8988T (cell line): ENCODE measurements around the gene FAAP20.
A peak's percentile ranks its signal among the peaks of the same experiment; 100 is the strongest.

Experiments
- DNase-seq: peaks from one replicate; pipeline ENCODE4 v3.0.0; 2011

FAAP20 gene, protein sequence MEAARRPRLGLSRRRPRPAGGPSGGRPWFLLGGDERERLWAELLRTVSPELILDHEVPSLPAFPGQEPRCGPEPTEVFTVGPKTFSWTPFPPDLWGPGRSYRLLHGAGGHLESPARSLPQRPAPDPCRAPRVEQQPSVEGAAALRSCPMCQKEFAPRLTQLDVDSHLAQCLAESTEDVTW

DNA sequence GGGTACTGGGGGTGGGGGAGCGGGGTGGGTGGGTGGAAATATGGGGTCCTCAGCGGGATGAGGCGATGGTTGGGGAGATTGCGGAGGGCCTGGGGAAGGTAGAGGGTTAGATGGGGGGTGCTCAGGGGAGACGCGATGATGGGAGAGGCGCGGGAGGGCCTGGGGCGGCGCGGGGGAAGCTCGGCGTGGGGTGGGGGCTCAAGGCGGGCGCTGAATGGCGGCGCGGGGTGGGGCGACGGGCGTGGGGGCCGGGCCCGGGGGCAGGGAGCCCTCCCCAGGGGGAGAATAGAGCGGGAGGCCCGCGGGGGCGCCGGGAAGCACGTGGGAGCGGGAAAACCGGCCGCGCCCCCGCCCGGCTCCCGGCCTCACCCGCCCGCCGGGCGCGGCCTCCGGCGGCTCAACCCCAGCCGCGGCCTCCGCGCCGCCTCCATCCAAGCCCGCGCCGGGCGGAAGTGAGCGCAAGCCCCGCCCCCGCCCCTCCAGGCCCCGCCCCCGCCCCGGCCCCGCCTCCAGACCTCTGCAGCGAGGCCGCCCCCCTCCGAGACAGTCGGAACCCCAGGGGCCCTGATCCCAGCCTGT is at the start of gene FAAP20:
TSS of gene FAAP20 (minus strand) at position 454 of the 579 bp plus-strand sequence. CDS start at position 431, 23 bp downstream.
- peak; percentile 74 for DNase-seq

DNA sequence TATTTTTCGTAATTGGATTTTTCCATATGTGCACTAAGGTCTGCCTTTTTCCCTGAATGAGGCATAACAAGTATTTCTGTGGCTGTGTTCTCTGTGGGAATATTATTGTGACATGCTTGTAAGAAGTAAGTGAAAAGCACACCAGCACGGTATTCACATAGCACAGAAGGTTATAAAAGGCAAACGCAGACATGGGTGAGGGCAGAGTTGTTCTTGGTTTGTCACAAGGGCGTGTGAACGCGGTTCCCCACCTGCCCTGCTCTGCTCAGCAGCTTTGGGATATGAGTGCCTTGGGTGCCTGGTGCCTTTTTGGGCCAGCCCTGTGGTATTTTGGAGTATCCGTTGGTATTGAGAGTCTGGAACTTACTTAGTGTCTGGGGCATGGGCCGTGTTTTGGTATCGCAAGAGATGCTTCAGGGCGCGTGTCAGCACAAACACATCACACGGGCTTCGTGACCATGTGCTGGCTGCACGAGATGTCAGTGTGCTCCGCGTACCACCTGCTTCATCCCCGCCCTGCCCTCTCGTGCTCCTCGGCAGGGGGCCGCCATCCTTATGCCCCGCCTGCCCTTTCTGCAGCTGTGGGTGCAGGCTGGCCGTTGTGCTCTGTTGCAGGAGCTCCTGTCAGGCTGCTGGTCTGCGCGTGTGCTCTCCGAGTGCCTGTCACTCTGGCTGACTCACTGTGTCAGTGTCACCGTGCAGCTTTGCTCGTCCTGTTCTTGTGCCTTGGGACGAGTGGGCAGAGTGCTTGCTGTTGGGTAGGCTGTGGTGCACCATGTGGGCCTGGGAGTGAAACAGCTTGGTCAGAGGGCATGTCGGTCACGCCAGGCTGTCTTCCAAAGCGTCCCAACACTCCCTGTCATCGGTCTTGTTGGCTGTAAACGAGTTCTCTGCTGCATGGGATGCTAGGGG is 48.5 kb upstream of the FAAP20 start:
- no peak for DNase-seq

DNA sequence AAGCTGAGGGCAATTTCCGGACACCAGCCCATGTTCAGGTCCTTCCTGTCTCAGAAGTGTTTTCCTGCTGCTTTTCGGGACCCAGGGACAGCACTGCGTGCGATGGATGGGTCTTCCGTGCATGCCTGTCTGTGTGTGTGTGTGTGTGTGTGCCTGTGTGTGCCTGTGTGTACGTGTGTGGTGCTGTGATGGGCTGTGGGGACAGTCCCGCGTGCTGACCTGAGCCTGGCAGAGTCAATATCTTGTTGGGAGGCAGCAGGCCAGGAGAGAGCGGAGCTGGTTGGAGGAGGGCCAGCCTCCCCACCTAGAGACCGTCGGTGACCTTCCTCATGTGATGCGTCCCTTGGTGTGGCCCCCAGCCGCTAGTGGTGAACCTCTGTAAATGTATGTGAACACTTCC is 47.2 kb upstream of the FAAP20 start:
- no peak for DNase-seq

DNA sequence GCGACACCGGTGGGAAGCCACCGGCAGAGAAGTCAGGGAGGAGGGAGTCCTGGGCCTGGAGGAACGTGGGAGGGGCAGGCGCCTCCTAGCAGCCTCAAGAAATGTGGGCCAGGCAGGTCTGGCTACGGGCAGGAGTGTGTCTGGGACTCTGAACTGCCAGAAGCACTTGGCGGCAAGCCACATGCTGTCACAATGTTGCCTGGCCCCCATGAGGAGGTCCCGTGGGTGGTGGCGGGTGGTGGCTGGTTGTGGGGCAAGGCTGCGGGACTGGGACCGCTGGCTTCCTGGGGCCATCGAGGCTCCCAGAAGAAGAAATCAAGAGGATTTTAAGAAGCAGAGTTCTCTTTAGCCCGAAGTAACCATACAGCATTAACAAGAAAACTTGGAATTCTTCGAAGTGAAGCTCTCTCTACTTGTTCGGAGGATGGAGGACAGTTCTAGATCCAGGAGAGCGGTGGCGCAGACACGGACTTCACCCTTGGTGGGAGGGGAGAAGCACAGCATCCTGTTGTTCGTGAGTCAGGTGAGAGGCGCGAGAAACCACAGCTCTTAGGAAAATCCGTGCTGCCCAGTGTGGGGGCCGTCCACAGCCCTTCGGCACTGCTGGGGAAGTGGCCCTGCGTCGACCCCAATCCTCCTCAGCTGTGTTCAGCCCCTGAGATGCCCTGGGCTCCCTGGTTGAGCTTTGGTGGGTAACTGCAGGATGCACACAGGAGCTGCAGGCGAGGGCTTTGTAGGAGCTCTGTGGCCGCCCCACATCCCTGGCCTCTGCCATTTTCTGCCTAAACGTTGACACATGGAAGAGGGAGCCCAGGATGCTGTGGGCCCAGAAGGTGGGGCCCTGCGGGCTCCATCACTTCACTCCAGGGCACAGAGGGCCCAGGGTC is 45.9 kb upstream of the FAAP20 start:
- no peak for DNase-seq

DNA sequence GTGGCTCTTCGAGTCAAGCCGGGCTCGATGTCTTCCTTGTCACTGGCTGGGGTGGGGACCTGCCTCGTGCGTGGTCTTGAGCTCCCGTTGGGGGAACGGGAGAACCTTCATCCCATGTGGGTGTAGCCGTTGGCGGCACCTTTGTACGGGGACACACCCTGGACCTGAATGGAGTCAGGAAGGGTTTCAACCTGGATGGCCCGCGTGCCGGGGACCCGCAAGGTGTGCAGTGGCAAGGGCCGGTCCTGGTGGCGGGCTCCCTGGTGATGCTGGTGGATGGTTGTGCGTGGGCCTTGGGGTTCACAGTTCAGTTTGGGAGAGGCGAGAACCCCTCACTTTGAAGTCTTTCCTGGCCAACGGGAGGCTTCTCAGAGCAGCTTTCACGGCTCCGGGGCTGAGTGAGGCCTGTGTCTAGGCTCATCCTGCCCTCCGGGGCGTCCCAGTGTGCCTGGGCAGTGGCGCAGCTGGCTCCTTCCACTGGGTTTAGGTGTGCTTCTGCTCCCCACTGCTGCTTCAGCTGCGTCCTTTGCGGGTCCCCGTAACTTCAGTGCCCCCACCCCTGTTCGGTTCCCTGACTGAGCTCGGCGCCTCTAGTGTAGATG is 44.9 kb upstream of the FAAP20 start:
- DNase-seq: no peak

DNA sequence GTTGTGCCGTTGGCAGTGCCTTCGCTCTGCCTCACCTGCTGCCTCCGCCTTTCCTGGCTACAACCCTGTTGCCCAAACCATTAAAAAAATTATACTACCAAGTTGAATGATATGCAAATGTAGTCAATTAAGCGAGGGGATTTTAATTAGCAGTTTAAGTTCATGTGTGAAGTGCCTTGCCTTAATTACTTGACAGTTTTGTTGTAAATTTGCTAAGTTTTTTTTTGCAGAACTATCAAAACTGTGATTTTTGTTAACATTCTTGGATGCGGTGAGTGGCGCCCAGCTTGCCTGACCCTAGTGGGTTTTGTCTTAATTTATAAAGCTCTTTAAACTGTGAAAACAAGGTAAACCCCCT is 44.4 kb upstream of the FAAP20 start:
- no peak for DNase-seq

DNA sequence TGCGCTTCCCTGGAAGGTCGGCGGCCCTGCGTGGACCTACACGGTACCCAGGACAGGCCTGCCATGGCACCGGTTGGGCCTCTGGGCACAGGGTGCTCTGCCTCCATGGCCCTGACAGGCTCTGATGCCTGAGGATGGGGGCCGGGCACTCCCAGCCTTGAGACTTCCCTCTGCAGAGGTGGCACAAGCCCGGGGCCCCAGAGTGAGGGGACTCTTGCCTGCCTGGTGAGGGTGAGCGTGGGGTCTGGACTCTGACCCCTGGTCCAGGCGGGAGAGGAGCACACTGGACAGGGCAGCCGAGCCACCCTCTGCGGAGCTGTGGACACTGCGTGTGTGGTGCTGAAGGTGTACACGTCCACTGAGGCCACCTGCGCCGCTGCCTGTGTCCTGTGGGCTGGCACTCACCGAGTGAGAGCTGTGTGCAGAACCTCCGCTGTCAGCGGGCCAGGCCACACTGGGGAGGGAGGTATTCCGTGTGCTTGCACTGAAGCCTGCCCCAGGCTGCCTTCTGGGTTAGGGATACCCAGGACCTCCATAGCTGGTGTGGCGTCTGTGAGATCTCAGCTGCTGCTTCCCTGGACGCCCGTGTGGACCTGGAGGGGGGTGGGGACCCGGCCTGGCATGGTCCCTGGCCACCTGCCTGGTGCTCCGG is 43.9 kb upstream of the FAAP20 start:
- DNase-seq: no peak

DNA sequence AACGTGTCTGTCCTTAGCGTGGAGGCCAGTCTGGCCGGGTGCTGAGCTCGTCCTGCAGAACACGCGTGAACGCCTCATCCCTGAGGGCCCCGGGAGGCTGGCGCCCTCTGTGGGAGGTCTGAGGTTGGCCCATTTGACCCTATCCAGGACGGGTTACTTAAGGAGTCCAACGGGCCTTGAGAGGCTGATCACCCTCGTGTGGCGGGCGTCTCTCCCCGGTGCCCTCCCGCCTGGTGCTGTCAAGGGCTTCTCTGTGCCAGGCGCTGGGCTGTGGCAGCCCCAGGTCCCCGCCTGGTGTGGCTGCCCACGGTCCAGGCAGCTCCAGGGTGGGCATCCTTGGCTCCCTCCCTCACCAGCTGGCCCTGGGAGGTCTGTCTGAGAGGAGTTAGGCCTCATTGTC is 43.2 kb upstream of the FAAP20 start:
- no peak for DNase-seq

DNA sequence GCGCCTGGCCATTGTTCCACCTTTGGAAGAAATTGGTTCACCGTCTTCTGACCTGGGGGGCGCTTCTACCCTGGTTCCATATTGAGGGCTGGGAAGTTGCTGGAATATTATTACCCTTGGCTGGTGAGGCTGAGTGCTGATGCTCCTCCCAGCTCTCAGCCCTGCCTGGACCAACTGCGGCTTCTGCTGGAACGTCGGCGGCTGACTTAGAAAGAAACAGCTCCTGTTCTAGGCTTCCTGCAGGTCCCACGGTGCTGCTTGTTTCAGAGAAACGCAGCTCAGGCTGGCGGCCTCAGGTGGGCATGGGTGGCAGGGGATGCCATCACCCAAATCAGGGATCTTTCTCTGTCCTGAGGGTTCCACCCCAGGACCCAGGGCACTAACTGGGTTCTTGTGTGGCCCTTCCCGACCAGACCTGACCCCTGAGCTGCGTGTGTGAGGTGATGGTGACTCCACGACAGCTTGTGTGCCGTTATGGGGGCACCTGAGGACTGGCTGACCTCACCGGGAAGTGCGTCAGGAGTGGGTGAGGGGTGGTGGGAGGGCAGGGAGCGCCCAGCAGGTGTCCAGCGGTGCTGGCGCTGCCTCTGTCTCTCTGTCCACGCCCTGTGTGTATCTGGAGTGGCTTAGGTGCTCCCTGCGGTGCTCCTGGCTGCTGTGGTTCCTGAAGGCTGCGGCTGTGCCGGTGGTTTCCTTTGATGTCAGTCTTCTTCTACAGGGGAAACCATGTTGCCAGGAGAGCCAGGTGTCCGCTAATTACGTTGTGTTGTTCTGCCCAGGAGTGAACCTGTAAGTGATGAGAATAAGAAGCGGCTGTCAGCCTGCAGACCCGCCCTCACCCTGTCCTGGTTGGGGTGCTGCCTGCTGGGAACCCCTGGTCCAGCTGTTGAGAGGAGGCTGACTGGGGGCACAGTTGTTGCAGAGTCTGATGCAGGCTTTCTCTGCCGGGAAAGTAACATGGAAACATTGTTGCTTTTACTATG is 42.4 kb upstream of the FAAP20 start:
- no peak for DNase-seq

DNA sequence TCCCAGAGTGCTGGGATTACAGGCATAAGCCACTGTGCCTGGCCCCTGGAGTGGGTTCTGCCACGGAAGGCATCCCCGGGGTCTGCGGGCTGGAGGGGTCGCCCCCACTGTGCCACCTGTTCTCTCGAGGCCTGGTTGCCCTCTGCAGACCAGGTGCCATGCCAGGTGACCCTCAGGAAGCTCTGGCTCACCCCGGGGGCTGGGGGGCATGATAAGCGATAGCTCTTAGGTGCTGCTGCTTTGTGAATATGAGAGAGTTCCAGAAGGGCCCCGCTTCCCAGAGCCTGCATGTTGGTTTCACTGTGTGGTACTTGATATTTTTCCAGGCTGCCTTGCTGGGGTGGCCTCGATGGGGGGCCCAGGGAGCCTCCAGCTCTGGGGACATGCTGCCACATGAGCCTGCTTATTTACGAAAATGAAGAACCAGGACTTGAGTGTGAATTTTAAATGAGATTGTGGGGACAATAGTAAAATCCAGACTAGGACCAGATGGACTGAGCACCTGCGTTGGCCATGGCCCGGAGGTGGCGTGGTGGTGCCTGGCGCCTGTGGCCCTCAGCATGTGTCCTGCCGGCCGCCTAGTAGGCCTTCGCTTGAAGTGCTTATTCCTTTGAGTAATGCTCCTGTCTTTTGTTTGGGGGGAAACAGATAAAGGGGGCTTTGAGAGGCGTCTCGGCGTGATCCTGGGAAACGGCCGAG is 40.9 kb upstream of the FAAP20 start:
- no peak for DNase-seq

DNA sequence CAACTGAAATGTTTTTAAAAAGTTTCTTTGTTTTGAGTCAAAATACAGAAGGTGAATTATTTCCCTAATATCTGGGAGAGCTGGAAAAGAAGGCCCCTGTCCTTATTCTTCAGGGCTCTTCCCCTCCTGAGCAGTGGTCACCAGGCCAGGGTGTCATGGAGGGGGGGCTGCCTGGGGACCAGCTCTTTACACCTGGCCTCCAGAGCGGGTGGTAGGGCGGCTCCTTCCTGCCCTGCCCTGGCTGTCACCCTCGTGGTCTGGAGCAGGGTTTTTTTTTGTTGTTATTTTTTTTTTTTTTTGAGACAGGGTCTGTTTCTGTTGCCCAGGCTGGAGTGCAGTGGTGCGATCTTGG is 40.2 kb upstream of the FAAP20 start:
- DNase-seq: no peak

DNA sequence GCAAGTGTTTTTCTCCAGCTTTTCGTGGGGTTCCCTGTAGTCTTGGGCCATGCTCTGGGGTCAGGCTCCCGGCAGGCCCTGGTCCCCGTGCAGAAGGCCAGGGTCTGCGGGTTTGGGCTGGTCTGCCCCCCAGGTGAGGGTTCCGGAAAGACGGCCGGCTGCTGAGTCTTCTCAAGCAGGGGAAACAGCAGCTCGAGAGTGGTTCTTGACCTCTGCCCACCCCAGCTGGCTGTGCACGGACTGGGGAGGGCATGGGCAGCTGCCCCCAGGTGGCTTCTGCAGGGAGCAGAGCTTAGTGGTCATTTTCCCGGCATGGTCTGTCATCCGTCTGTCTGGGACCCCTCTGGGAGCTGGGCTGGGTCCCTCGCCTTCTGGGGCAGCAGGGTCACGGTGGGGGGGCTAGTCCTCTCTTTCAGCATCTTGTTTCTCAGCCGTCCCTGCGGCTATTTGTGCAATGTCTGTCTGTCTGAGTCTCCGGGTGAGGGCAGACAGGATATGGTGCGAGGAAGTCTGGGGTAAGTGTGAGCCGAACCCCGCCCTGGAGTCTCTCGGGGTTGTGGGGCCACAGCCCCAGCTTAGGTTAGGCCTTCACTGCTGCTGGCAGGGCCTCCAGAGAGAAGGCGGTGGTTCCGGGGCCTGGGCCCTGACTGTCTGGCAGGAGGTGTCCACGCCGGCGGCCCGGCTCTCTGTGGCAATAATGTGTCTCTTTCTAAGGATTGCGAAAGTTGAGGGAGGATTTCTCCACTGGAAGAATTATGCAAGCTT is 39.6 kb upstream of the FAAP20 start:
- DNase-seq: no peak

DNA sequence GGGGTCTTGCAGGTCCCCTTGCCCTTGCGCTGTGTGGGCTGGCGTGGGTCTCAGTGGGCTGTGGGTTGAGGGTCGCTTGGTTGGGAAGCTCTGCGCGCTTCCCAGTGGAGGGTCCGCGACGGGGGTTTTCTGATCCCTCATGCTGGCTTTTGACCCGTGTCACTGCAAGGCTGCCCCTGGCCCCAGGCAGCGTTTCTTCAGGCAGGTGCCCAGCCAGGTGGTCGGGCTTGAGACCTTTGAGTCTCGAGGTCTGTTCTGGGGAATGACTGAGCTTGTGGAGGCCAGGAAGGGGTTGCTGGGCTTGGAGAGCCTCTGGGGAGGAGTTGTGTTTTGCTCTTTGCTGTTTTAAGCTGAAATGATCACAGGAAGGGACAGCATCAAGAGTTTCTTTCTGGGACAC is 38.9 kb upstream of the FAAP20 start:
- no peak for DNase-seq

DNA sequence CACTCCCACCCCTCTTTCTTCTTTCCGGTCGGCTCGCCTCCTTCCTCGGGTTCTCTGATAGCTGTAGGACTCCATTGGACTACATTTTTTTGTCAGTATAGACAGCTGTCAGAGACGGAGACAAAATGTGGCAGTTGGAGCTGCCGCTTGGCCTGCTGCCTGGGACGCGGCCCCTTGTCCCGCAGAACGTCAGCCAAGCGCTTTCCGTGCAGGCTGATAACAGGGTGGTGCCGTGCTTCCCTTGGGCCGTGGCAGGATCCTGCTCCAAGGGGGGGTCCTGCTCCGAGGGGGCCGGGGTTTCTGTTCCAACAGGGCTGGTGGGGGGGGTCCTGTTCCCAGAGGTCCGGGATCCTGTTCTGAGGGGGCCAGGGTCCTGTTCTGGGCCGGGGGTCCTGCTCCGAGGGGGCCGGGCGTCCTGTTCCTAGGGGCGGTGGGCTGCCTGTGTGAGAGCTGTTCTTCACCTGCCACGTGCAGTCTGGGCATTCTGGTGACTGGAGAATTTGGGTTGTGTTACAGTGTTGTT is 38.4 kb upstream of the FAAP20 start:
- no peak for DNase-seq

DNA sequence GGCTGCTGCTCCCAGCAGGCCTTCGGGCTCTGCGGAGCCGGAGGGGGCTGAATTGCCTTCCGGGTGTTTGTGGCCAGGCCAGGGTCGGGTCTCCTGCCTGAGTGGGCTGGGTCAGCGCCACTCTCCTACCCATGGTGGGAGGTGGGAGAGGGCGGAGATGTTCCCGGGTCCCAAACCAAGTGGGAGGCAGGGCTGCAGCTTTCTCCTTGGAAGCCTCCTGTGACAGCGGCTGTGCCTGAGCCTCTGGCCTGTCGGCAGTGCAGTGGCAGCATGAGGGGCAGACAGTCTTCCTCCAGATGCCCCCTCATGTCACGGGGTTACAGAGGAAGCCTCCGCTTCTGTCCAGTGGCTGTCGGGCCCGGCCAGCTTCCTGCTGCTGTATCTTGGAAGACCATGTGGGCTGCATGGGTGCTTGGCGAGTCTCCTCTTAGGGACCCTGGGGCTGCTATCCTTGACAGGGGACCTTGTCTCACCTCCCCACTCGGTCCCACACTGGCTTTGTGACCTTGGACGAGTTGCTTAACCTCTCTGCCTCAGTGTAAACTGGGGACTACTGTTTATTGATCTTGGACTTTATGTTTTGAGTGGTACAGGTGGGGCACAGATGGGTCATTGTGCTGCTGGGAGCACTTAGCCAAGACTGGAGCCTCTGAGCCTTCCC is 37.8 kb upstream of the FAAP20 start:
- no peak for DNase-seq

DNA sequence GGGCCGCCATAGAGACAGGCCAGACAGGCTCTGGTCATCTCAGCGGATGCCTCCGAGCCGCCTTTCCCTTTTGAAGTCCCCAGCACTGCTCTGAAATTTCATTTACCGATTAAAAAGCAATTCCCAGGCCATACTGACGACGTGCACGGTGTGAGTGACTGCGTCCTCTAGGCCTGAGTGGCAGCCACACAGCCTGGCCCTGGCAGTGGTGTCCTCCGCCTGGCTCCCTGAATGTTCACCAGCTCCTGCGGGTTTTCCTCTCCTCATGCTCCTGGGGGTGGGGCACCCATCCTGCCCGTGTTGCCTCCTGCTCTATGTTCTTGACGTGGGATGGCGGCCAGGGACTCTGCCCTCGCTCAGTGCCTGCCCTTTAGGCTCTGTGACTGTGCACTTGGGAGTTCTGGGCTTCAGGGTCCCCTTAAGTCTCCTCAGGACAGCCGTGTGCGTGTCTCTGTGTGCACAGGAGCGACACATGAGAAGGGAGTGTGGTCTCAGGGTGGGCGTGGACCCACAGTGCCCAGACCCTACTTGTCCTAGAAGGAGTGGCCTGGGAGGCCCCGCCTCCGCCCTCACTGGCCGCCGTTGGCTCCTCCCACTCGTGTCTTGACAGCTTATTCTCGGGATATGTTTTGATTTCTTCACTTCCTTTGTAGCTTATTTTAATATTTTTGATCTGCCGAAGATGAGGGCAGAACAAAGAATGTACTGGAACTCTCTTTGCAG is 37.1 kb upstream of the FAAP20 start:
- peak; percentile 81 for DNase-seq

DNA sequence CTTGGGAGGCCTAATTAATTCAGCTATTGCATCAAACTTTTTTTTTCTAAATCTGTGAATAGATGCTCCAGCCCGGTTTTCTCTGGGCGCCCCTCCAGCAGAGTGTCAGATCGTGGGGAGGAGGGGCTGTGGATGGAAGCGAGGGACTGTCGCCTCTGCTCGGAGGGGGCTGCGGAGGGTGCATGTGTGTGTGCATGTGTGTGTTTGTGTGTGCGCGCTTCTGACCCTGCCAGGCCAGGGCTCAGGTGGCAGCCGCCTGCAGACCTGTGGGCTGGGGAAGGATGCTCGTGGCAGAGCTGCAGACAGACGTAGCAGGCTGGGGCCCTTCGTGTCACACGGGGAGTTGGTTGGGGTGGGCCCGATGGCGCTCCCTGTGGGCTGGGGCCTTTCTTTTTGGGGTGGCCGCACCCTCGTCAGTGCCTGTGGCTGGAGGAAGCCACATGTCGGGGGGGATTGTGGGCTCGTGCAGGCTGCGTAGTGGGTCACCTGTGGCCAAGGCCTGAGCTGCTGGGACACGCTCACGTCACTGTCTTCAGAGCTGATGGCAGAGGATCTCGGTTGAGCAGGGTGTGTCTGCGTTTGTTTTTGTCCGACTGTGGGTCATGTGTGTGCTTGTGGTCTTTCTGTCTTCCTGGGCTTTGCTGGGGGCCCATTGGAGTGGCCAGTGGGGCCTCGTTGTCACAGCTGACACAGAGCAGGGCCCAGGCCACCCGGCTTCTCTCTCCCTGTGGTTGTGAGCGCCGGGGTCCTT is 36.4 kb upstream of the FAAP20 start:
- DNase-seq: no peak
